ENCODE results near the gene GGCT.
A peak's percentile ranks its signal among the peaks of the same experiment; 100 is the strongest.

GGCT gene

GRCh38 chr7:30478349-30479201, 26.1 kb downstream of the GGCT start, which contains the start of gene NOD1:
NOD1 (minus strand) TSS chr7:30478784; CDS start chr7:30456921, 21,863 bp downstream.
- DNase-seq (ENCODE audit: low spot score): peak; percentile 85

DNA sequence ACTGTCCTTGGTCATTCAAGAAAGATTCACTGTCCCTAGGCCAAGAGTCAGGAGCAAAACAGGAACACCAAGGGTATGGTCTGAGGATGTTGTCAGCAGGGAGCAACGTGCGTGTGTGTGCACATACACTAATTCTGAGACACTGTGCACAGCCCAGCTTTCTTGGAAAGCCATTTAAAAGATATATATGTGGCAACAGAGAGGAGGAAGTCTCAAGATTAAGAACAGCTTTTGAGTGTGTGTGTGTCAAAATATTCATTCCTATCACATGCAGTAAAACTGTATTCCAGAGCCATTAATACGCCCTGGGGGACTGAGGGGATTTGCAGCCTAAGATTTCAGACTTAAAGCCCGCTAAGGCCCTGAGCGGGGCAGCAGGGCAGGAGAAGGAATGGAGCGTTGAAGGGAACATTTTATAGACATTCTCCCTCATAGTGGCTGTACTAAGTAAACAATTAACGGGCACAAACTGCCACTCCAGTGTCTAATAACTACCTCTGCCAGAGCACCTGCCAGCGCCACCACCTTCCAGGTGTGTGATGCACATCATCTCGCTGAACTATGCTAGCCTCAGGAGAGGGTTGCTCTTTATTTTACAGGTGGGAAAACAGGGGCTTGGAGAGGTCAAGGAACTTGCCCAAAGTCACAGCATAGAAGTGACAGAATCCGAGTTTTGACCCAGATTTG, 28.0 kb downstream of the GGCT start:
- no peak for DNase-seq (ENCODE audit: low spot score)

- no peak for DNase-seq (ENCODE audit: low spot score)
These were observed 29.0 kb downstream of the GGCT start for GRCh38 chr7:30475580-30475979.

GRCh38 chr7:30474893-30475292, 29.7 kb downstream of the GGCT start:
- no peak for DNase-seq (ENCODE audit: low spot score)

- no peak for DNase-seq (ENCODE audit: low spot score)
These were observed 30.1 kb downstream of the GGCT start for GRCh38 chr7:30474485-30474884.

GRCh38 chr7:30473903-30474302, 30.7 kb downstream of the GGCT start:
- DNase-seq (ENCODE audit: low spot score): no peak

- no peak for DNase-seq (ENCODE audit: low spot score)
These were observed 31.5 kb downstream of the GGCT start for GRCh38 chr7:30472784-30473775.

- DNase-seq (ENCODE audit: low spot score): no peak
These were observed 32.4 kb downstream of the GGCT start for GRCh38 chr7:30472081-30472783.

- no peak for DNase-seq (ENCODE audit: low spot score)
These were observed 33.4 kb downstream of the GGCT start for GRCh38 chr7:30471205-30471604.

GRCh38 chr7:30470771-30471170, 33.9 kb downstream of the GGCT start:
- no peak for DNase-seq (ENCODE audit: low spot score)

DNA sequence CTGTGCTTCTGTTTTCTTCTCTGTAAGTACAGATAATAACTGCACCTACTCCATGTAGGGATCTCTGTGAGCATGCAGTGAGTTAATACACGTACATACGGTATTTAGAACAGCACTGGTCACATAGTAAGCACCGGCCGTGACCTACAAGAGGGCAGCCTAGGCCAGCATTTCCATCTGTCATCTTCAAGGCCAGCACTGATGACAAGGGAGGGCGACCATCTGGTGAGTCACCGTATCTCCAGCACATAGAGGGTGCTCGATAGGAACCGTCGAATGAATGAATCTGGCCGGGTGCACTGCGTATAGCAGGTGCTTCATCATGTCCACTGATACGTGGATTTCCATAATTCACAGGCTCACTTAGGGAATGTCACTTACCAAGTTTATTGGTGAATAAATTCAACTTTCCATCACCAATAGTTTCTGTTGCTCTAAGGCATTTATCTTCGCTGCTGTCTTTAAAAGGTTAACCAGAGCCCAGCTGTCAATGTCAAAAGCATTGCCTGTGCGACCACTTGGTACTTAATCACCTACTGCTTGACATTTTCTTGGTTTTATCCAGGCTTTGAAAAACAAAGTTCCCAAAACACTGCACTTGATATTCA, 34.4 kb downstream of the GGCT start:
- no peak for DNase-seq (ENCODE audit: low spot score)

- peak; percentile 81 for DNase-seq (ENCODE audit: low spot score)
These were observed 35.3 kb downstream of the GGCT start for GRCh38 chr7:30469303-30469702.

GRCh38 chr7:30468791-30469190, 35.8 kb downstream of the GGCT start:
- no peak for DNase-seq (ENCODE audit: low spot score)

DNA sequence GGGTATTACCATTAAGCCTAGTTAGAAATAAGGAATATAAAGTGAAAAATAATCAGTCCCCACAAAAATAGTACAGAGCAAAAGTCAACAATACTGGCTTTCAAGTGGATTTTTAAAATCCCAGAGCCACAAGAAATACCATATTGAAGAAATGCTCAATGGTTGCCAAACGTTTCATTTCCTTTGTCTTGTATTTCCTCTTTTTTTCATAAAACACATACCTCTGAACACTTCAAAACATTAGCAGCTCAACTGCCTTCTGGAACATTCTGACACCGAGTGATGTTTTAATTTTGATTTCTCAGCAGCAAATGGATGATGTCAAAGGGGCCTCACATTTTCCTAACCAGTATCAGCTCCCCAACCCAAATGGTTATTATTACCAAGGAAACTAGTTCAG, 36.6 kb downstream of the GGCT start:
- no peak for DNase-seq (ENCODE audit: low spot score)

- DNase-seq (ENCODE audit: low spot score): no peak
These were observed 37.4 kb downstream of the GGCT start for GRCh38 chr7:30467271-30467670.

DNA sequence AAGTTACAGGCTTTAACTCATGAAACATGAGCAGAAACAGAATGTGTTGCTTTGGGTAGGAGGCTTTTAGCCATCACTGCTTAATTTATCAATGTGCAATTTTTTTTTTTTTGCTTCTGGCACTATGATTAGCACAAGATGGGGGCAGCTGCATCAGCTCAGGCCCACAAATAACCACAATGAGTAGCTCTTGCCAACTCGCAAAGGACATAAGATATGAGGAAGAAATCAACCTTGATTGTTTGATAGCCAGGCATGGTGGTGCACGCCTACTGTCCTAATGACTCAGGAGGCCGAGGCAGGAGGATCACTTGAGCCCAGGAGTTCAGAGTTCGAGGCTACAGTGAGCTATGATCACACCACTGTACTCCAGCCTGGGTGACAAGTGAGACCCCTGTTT, 38.4 kb downstream of the GGCT start:
- no peak for DNase-seq (ENCODE audit: low spot score)

GRCh38 chr7:30465811-30466180, 38.8 kb downstream of the GGCT start:
- DNase-seq (ENCODE audit: low spot score): no peak

- DNase-seq (ENCODE audit: low spot score): no peak
These were observed 39.4 kb downstream of the GGCT start for GRCh38 chr7:30465046-30465810.

- no peak for DNase-seq (ENCODE audit: low spot score)
These were observed 40.4 kb downstream of the GGCT start for GRCh38 chr7:30464231-30464671.

DNA sequence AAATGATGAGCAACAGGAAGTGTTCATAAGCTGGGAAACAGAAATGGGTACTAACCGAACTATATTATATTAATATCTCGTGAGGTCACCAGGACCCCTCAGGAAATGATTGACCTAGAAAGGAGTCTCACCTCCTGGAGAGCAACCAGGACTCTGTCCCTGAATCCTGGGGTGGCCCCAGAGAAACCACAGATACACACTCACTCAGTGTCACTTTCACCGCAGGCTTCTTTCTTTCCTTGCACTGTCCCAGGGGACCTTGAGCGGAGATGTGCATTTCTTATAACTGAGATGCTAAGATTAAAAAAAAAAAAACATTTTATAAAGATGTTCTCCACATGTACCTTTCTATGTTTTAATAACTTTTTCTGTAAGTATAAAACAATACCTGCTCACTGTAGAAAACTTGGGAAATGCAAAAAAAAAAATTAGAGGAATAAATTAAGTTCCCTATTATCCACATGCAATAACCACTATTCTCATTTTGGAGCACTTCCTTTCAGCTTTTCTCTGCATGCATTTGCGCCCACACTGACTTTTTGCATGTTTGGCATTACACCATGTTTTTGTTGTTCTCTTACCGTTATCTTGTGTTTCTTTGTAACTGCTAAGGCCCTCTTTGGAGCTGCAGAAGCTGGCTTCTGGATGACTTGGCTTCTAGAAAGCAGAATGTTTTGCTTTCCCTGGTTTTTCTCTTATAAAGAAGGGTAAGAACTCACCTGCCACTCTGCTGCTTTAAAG, 41.1 kb downstream of the GGCT start:
- no peak for DNase-seq (ENCODE audit: low spot score)

Data from SW480 (cell line).